Left forelimb (tissue), 1 donor: ENCODE results near the gene ADGRG1.
"Not testable (repeated sequence)": the region's sequence is repeated elsewhere in the genome, so short reads cannot be mapped to it uniquely, and the experiment has no call there.

Experiments used
- DNase-seq: peaks from one replicate; pipeline ENCODE4 v3.0.0-alpha.2; 2018; ENCODE audit warnings: low spot score

Gene ADGRG1

DNA sequence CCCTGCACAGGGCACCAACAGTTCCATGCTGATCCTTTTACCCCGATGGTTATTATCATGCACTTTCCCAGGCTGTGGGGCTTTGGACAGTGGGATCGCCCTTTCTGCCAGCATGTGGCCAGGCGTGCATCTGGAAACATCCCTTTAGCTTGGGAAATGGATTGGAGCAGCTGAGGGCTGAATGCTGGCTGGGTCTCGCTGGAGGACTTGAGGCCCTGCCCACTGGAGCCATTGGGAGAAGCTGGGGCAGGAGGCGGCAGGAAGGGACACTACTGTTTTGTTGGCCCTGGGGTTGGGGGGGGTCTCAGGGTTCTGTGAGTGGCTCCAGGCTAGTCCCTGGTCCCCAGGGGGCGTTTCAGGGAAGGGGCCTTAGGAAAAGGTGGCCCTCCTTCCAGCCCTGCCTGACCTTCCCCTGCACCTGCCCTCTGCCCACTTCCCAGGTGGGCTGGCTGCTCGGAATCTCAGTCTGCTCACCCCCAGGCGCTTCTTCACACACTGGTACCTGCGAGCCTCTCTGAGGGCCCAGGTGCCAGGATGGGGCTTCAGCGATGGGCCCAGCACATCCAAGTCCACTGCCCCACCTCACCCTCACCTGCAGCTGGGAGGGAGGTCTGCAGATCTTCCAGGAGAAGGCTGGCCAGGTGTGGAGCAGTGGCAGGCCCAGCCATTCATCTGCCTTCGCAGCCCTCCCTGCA lies 38.1 kb downstream of the ADGRG1 start:
- no peak for DNase-seq

DNA sequence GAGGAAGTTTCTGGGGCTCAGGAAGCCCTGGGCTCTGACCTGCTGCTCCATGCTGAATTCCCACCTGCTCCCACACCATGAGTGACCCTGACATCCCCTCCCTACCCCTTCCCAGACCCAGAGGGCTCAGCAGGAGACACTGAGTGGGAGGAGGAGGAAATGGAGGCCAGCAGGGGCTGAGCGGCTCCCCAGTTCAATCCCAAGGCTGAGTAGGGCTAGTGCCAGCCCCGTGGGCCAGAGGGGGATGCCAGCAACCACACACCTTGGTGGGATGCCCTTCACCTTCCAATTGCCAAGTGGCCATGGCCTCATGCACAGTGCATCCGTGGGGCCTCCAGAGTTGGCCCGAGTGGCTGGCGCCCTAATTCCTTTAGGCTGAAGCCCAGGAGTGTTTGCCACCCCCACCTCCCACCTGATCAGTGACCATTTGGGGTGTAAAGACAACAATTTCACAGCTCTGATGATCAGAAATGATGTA lies 38.7 kb downstream of the ADGRG1 start:
- no peak for DNase-seq

DNA sequence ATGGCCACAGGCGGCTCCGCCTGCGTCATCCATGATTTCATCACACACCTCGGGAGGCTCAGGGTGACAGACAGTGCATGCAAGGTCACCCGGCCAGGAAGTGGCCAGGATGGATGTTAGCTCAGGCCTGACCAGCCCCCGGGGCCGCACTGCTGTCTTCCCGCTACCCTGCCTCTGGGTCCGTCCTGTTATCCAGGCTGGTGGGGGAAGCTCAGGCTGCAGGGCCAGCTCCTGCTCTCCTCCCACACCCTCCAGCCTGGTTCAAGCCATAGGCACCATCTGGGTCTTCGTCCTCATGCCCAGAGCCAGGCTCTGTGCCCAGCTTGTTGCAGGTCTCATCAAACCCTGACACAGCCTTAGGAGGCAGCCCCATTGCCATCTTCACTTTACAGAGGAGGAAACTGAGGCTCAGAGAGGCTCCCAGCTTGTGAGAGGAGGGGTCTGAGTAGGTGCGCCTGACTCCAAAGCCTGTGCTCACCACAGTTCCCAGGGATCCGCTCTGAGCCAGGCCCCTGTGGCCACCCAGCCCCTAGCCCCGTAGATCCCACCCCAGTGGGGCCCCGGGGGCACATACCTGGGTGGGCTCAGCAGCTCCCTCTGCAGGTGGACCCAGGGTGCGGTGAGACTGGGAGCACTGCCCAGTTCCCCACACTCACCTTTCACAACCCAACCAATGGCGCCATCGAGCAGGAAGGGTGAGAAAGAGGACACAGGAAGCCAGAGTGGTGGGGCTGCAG lies 39.3 kb downstream of the ADGRG1 start:
- no peak for DNase-seq

DNA sequence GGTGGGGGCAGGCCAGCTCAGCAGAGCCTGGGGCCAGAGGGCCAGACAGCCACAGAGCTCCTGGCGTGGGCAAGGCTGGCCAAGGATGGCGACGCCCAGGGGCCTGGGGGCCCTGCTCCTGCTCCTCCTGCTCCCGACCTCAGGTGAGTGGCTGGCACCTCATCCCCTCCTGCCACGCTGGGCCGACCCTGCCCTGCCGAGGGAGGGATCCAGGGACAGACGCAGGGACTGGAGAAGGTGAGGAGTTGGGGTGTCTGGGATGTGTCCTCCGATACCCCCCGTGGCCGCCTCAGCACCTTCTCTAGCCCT lies 39.8 kb downstream of the ADGRG1 start, which contains the start of gene ADGRG3:
Gene ADGRG3, plus strand, starts transcription at position 44 of the 309 bp plus-strand sequence. Its CDS starts 42 bp downstream, at position 86.
- no peak for DNase-seq

DNA sequence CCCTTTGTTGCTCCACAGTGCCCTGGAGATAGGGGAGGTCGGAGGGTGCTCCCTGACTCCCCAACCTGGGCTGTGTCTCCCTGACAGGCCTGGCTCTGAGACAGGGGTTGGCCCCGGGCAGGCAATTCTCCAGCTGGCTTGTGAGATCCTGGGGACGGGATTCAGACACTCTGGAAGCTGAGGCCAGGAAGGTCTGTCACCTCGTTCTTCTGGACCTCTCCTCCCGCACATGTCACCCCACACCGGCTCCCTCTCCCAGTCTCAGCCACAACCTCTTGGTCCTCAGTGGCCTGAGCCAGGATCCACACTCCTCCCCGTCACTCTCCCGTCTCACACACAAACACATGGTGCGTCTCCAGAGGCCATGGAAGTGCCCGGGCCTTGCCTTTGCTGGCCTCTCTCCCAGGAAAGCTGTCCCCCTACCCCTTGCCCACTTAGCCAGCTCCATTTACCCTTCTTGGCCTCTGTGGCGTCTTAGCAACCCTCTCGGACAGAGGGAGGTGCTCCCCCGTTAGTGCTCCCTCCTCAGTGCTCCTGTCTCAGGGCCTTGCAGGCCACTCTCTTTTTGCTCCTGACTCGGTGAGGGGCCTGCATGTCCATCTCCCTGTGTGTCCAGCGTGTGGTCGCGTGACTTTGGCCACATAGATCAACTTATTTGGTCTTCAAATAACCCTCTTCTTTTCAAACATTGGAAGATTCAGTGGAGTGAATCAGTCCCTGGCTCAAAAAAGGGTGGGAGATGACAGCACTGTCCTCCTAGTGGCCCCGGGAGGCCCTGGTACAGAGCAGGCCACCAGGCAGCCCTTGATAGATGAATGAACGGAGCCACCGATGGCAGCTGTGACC lies 40.4 kb downstream of the ADGRG1 start:
- no peak for DNase-seq

DNA sequence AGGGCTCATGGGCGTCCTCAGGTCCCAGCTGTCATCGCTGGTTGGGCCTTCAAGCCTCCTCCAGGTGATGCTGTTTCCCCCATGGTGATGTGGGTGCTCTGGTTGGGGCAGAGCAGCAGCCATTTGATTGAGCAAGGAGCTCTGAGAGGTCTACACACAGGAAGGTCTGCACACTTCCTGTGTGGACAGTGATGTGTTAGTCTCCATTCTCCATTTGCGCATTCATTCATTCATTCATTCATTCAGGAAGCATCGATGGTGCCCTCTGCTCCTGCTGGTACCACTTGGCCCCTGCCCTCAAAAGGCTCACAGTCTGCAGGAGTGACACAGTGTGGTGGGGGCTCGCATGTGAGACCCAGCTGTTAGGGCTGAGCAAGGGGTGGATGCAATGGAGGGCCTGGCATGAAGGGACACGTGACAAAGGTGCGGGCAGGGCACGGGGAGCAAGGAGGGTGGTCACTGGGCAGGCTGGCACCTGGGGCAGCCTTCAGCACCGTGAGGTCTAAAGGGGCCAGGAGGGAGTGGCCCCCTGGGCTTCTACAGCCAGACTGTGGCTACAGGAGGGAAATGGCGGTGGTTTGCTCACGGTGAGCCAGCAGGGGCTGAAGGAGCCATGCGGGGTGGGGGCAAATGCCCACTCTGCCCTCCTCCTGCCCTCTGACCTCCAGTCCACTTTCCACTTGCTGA lies 41.2 kb downstream of the ADGRG1 start:
- DNase-seq, result no peak

DNA sequence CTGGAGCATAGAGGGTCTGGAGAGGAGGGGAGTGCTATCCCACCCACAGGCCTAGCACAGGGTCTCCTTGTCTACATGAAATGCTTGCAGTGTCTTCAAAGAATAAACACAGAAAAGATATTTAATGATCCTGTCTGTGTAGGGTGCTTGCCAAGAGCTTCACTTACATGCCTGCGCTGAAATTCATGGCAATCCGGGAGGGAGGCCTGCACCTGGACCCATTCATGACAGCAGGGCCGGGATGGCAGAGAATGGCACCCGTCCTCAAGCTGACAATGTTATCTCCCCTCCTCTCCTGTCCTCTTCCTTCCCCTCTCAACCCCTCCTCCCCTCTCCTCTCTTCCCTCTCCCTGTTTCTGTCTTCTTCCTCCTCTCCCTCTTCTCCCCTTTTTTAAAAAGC lies 41.8 kb downstream of the ADGRG1 start:
- no peak for DNase-seq

DNA sequence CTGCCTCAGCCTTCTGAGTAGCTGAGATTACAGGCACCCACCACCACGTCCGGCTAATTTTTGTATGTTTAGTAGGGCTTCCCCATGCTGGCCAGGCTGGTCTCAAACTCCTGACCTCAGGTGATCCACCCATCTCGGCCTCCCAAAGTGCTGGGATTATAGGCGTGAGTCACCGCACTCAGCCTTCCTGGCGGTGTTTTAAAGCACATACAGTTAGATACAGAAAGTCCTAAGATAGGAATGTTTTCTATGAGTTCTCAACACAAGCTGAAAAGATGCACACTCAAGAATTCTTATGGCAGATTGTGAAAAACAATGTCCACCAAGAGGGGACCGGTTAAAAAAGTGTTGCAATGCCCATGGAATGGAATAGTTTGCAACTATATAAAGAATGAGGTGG lies 43.0 kb downstream of the ADGRG1 start:
- DNase-seq, result not testable (repeated sequence)

DNA sequence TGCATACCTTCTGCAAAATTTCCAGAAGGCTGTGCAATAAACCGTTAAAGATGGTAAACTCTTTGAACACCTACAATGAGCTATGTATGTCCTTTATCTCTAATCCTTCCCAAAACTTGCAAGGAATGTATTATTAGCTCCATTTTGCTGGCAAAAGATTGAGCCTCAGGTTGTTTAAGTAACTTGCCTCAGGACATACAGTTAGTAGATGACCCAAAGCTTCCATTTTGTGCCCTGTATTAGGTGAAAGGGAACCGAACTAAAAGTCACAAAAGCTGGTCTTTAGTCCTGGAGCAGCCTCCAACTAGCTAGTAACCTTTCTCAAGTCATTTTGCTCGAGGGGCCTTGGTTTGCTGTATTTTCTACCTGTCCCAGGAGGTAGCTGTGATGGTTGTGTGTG lies 44.0 kb downstream of the ADGRG1 start:
- DNase-seq, result no peak

DNA sequence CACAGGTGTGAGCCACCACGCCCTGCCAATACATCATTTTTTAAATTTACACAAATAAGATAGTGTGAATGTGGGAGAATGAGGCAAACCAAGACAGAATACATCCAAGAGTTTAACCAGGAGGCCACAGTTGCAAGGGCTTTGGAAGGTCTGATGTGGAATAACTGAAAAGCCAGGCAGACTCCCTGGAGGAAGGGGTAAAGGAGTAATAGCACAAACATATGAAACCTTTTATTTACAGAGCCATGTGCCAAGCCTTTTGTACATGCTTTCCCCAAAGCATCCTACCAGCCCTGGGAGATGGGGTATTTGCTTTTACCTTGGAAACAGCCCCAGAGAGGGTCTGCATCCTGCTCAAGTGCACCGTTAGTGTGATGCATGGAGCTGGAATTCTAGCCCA lies 44.4 kb downstream of the ADGRG1 start:
- no peak for DNase-seq

DNA sequence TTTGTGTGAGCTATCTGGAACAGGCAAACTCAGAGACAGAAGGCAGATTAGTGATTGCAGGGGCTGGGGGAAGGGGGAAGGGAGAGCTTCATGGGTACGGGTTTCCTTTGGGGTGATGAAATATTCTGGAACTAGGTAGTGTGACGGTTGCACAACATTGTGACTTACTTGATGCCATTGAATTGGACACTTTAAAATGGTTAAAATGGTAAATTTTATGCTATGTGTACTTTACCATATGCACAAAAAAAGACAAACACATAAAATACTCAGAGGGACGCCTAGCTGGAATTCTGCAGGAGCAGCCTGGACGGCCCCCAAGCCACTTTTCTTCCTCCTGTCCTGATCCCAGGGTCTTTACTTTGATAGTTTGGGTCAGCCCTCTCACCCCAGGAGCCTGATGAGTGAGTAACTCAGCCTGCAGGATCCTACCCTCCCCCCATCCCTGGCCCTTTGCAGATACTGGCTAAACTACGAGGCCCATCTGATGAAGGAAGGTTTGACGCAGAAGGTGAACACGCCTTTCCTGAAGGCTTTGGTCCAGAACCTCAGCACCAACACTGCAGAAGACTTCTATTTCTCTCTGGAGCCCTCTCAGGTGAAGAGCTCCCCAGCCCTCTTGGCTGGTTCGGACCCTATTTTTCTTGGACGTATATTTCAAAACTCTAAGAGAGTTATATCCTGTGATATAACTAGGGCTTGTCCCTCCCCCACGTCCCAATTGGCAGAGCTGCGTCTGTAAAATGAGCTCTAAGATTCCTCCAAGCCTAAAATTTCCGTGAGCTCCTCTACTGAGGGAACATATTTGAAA lies 47.5 kb downstream of the ADGRG1 start:
- DNase-seq, result no peak

DNA sequence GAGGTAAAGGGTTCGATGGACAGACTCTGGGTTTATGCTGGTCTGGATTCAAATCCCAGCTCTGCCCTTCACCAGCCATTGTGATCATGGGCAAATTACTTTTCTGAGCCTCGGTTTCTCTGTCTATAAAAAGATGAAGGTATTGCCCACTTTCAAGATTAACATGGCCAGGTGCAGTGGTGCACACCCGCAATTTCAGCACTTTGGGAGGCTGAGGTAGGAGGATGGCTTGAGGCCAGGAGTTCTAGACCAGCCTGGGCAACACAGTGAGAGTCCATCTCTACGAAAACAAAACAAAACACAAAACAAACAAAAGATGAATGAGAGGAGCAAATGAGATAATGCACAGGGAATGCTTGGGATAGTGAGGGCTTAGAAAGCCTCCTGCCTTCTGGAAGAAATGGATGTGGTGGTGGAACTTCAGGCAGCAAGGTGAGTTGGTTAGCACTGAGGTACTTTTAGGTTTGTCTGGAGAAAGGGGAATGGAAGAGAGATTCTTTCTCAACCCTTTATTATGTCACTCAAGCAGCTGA lies 48.2 kb downstream of the ADGRG1 start:
- DNase-seq, result no peak

DNA sequence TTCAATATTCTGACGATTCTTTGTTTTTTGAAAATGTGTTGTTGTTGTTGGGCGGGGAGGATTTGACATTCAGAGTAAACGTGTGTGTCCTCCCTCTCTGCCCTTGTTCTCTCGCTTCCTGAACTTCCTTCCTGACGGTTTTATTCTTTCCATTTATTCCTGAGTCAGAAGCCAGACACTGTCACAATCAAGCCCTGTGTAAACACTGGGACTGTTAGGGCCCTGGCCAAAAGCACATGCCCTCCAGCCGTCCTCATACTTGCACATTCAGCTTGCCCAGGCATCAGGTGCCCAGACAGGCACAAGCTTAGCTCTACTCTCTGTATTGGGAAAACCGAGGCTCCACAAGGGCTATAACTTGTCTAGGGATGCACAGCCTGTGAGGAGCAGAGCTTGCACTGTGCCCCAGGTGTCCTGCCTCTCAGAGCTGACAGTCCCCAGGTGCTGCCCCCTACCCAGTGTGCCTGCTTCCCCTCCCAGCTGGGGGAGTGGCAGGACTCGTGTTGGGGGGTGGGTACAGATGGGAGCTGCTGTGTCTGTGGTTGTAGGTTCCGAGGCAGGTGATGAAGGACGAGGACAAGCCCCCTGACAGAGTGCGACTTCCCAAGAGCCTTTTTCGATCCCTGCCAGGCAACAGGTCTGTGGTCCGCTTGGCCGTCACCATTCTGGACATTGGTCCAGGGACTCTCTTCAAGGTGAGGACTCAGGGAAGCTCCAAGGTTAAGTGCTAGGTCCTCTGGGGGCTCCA lies 49.4 kb downstream of the ADGRG1 start:
- no peak for DNase-seq

DNA sequence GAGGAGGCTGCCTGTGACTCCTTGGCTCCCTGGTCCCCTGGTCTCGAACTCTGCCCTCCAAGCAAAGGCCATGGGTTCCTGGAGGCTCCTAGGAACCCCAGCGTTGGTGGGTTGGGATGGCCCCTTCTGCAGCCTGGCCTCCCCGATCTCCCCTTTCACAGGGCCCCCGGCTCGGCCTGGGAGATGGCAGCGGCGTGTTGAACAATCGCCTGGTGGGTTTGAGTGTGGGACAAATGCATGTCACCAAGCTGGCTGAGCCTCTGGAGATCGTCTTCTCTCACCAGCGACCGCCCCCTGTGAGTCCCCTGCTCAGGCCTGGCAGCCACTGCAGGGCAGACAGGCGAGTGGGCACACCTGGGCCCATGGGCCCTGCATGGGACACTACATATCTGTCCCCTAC lies 50.6 kb downstream of the ADGRG1 start:
- no peak for DNase-seq

DNA sequence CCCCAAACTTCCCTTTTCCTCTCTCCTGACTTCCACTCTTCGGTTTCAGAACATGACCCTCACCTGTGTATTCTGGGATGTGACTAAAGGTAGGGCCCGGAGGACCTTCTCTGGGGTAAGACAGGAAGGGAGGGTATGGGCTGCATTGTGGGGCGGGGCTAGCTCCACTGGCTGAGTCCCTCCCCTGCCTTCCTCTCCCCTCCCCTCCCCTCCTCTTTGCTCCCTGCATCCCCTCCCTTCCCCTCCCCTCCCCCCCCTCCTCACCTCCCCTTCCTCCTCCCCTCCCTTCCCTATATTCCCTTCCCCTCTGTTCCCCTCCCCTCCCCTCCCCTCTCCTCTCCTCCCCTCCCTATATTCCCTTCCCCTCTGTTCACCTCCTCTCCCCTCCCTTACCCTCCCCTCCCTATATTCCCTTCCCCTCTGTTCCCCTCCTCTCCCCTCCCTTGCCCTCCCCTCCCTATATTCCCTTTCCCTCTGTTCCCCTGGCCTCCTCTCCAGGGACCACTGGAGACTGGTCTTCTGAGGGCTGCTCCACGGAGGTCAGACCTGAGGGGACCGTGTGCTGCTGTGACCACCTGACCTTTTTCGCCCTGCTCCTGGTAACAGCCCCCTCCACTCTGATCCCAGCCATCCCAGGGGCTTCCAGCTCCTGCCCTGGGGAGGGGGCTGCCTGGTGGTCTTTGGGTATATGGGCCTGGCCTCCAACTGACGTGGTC lies 51.5 kb downstream of the ADGRG1 start:
- DNase-seq, result no peak

DNA sequence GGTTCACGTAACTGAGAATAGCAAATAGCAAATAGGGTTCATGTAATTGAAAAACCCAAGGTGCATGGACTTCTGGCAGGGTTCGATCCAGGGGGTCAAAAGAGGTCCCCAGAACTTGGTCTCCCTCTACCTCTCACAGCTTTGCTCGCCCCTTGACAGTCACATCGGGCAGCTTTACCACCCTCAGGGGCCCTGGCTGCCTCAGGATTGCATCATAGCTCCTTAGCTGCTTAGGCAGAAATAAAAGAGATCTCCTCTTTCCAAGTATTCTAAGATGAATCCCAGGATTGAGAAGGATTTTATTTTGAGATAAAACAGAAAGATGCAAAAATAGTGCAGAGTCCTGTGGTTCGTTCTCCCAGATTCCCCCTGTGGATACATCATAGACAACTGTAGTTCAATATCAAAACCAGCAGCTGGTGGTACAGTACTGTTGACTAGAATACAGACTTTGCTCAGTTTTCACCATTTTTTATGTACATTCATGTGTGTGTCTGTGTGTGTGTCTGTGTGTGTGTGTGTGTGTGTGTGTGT lies 52.5 kb downstream of the ADGRG1 start:
- no peak for DNase-seq

DNA sequence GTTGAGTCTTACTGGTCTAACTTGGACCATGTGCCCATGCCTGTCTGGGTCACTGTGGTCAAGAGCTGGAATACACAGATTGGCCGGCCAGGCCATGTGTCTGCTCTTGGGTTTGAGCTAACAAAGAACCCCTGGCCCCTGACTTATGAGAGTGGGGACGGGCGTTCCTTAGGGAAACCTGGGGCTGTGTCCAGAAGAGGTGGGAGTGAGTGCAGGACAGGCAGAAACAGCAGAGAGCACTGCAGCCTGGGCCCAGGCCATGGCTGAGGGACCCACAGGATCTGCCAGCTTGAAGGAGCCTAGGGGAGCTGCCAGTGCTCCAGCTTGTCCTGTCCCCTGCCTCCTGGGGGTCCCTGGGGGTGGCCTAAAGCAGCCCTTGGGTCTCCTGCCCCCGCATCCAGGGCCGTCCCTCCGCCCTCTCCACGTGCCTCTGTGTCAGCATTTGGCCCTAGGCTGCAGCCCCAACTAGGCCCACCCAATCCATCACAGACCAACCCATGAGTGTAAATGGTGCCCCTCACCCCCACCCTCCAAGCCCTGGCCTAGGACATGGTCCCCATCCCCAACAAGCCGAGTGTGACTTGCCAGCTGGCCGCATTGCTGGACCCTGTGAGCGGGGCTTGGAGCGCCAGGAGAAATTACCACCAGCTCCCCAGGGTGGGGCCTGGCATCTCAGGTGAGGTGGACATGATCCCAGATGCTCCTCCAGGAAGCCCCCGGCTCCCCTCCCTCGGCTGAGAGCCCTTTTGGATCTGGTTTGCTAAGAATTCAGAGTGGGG lies 53.7 kb downstream of the ADGRG1 start:
- no peak for DNase-seq

DNA sequence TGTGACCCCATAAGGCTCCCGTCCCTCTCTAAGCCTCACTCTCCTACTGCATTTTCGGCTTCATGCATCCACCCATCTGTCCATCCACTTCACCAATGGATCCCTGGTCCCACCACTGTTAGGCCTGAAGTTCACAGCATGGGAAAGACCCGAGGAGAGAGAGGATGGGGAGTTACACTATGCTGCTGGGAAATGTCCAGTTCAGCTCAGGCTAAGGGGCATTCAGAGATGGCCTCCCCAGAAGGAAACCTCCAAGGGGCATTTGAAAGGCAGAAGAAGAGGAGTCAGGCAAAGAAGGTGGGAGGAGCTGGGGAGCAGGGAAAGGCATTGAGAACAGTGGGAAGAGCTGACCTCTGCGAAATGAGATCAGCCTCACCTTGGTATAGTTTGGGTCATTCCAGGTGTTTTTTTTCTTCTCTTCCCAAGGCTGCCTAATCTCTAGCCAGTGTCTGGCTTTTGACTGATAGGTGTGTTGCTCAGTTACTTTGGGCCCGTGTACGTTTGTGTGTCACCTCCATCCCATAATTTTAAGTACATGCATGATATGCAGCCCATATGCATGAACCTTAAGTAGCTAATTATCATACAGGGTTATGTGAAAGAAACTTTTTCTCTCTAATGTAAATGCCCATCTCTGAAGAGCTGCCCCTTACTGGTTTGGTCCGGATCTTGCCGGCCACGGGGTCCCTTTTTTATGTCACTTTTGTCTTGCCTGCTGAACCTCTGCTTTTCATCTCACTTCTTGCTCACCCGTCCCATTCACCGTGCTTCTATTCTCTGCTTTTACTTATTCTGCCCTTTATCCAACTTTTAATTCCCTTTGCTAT lies 54.6 kb downstream of the ADGRG1 start:
- DNase-seq, result no peak
